Effector memory CD4-positive, alpha-beta T cell (primary cell): ENCODE data around the gene AOPEP.

Experiments
- DNase-seq, 3 donors: peaks; one replicate each; pipeline ENCODE4 v3.0.0-alpha.2; 2020
- H3K27ac ChIP-seq: 2 replicates; pipeline ENCODE4 v1.7.0; 2013; ENCODE audit warnings: mild to moderate bottlenecking, low read length, moderate library complexity; ENCODE audit not compliant: insufficient read depth, poor library complexity, severe bottlenecking
- H3K27me3 ChIP-seq: replicated peaks from 2 replicates; pipeline ENCODE4 v1.7.0; 2013; ENCODE audit warnings: mild to moderate bottlenecking, low read length; ENCODE audit not compliant: insufficient read depth, control insufficient read depth, poor library complexity, severe bottlenecking
- H3K36me3 ChIP-seq: 2 replicates; pipeline ENCODE4 v1.7.0; 2013; ENCODE audit warnings: mild to moderate bottlenecking, low read length, moderate library complexity; ENCODE audit not compliant: control insufficient read depth, insufficient read depth
- H3K4me1 ChIP-seq: 2 replicates; pipeline ENCODE4 v1.7.0; 2013; ENCODE audit warnings: low read length, mild to moderate bottlenecking; ENCODE audit not compliant: control insufficient read depth, insufficient read depth, poor library complexity, severe bottlenecking
- H3K4me3 ChIP-seq: 2 replicates; pipeline ENCODE4 v1.7.0; 2013; ENCODE audit warnings: low read length, low read depth, mild to moderate bottlenecking; ENCODE audit not compliant: insufficient read depth, poor library complexity, severe bottlenecking
- H3K9me3 ChIP-seq: 2 replicates; pipeline ENCODE4 v1.7.0; 2013; ENCODE audit warnings: mild to moderate bottlenecking, low read length, moderate library complexity; ENCODE audit not compliant: control insufficient read depth

Gene AOPEP

GRCh38 chr9:94850540-94851434 lies 124.3 kb downstream of the AOPEP start:
- H3K27me3 ChIP-seq: no peaks in the 10 kb centered on the region
- no peaks in the 10 kb centered on the region for H3K36me3 ChIP-seq
- DNase-seq: no peak
- no peak overlapping the region for H3K27ac ChIP-seq
- H3K4me1 ChIP-seq: no peaks in the 10 kb centered on the region
- no peaks in the 10 kb centered on the region for H3K9me3 ChIP-seq
- H3K4me3 ChIP-seq: no peak overlapping the region

- Histone ChIP-seq H3K4me3 (no peak overlapping the region), H3K36me3 (no peaks in the 10 kb centered on the region), H3K27me3 (no peaks in the 10 kb centered on the region), H3K27ac (no peak overlapping the region), H3K9me3 (no peaks in the 10 kb centered on the region), H3K4me1 (no peaks in the 10 kb centered on the region)
- no peak for DNase-seq
These were observed 125.0 kb downstream of the AOPEP start for GRCh38 chr9:94851467-94851866.

GRCh38 chr9:94851892-94852291 lies 125.4 kb downstream of the AOPEP start:
- Histone ChIP-seq H3K4me3 (no peak overlapping the region), H3K36me3 (no peaks in the 10 kb centered on the region), H3K27me3 (no peaks in the 10 kb centered on the region), H3K27ac (no peak overlapping the region), H3K4me1 (no peaks in the 10 kb centered on the region), H3K9me3 (no peaks in the 10 kb centered on the region)
- no peak for DNase-seq

- no peak for DNase-seq
- H3K4me1 ChIP-seq: no peaks in the 10 kb centered on the region
- H3K9me3 ChIP-seq: no peaks in the 10 kb centered on the region
- no peak overlapping the region for H3K27ac ChIP-seq
- no peak overlapping the region for H3K4me3 ChIP-seq
- no peaks in the 10 kb centered on the region for H3K27me3 ChIP-seq
- no peaks in the 10 kb centered on the region for H3K36me3 ChIP-seq
These were observed 125.9 kb downstream of the AOPEP start for GRCh38 chr9:94852373-94852772.

GRCh38 chr9:94853887-94854286 lies 127.4 kb downstream of the AOPEP start:
- no peaks in the 10 kb centered on the region for H3K4me1 ChIP-seq

GRCh38 chr9:94855903-94856302 lies 129.4 kb downstream of the AOPEP start:
- no peak overlapping the region for H3K27ac ChIP-seq
- H3K9me3 ChIP-seq: no peaks in the 10 kb centered on the region
- H3K4me1 ChIP-seq: peaks cover 7% of the 10 kb centered on the region
- H3K4me3 ChIP-seq: no peak overlapping the region
- DNase-seq: no peak
- no peaks in the 10 kb centered on the region for H3K36me3 ChIP-seq
- H3K27me3 ChIP-seq: no peaks in the 10 kb centered on the region

More at GRCh38 chr9:94853887-94854286, 127.4 kb downstream of the AOPEP start:
- Histone ChIP-seq H3K27me3 (no peaks in the 10 kb centered on the region), H3K36me3 (no peaks in the 10 kb centered on the region), H3K4me3 (no peak overlapping the region), H3K9me3 (no peaks in the 10 kb centered on the region), H3K27ac (no peak overlapping the region)
- no peak for DNase-seq

GRCh38 chr9:94857791-94858190 lies 131.3 kb downstream of the AOPEP start:
- no peak overlapping the region for H3K27ac ChIP-seq

GRCh38 chr9:94859226-94859625 lies 132.7 kb downstream of the AOPEP start:
- no peak for DNase-seq
- H3K36me3 ChIP-seq: no peaks in the 10 kb centered on the region
- H3K4me1 ChIP-seq: peaks cover 24% of the 10 kb centered on the region
- H3K27ac ChIP-seq: no peak overlapping the region
- no peaks in the 10 kb centered on the region for H3K9me3 ChIP-seq
- no peaks in the 10 kb centered on the region for H3K27me3 ChIP-seq
- H3K4me3 ChIP-seq: no peak overlapping the region

More at GRCh38 chr9:94857791-94858190, 131.3 kb downstream of the AOPEP start:
- Histone ChIP-seq H3K4me1 (peaks cover 24% of the 10 kb centered on the region), H3K9me3 (no peaks in the 10 kb centered on the region), H3K36me3 (no peaks in the 10 kb centered on the region), H3K27me3 (no peaks in the 10 kb centered on the region), H3K4me3 (no peak overlapping the region)
- no peak for DNase-seq

GRCh38 chr9:94859891-94860290 lies 133.4 kb downstream of the AOPEP start:
- H3K4me1 ChIP-seq: peaks cover 24% of the 10 kb centered on the region
- DNase-seq: no peak
- H3K4me3 ChIP-seq: no peak overlapping the region
- no peaks in the 10 kb centered on the region for H3K9me3 ChIP-seq
- no peaks in the 10 kb centered on the region for H3K27me3 ChIP-seq
- H3K36me3 ChIP-seq: no peaks in the 10 kb centered on the region
- no peak overlapping the region for H3K27ac ChIP-seq

GRCh38 chr9:94860678-94861588 lies 134.4 kb downstream of the AOPEP start:
- H3K27ac ChIP-seq: no peak overlapping the region
- H3K36me3 ChIP-seq: no peaks in the 10 kb centered on the region
- DNase-seq: peak; percentile 42 to 59 (median 56)
- H3K4me3 ChIP-seq: no peak overlapping the region
- H3K9me3 ChIP-seq: no peaks in the 10 kb centered on the region
- peaks cover 24% of the 10 kb centered on the region for H3K4me1 ChIP-seq
- H3K27me3 ChIP-seq: no peaks in the 10 kb centered on the region
